WERI-Rb-1 (cell line): ENCODE results near the gene SNAPC1.
"Not testable (repeated sequence)": the region's sequence is repeated elsewhere in the genome, so short reads cannot be mapped to it uniquely, and the experiment has no call there.

Experiments used
- DNase-seq: peaks from one replicate; pipeline ENCODE4 v3.0.0-alpha.2; 2020
- H3K27ac ChIP-seq: fragments of 250-450 bp; sonication (Bioruptor Pico); 2 replicates; pipeline ENCODE4 v1.5.1; 2020; ENCODE audit warnings: mild to moderate bottlenecking, moderate library complexity
- H3K27me3 ChIP-seq: fragments of 250-450 bp; sonication (Bioruptor Pico); 2 replicates; pipeline ENCODE4 v1.5.1; 2021; ENCODE audit warnings: mild to moderate bottlenecking, low read depth, moderate library complexity; ENCODE audit not compliant: insufficient read depth, severe bottlenecking
- H3K36me3 ChIP-seq: fragments of 250-450 bp; sonication (Bioruptor Pico); 2 replicates; pipeline ENCODE4 v1.5.1; 2020; ENCODE audit warnings: mild to moderate bottlenecking, moderate library complexity
- H3K4me3 ChIP-seq: 2 replicates; pipeline ENCODE4 v1.5.1; 2011; ENCODE audit warnings: low read depth, mild to moderate bottlenecking, control low read depth, low read length
- H3K9me3 ChIP-seq: fragments of 250-450 bp; sonication (Bioruptor Pico); 2 replicates; pipeline ENCODE4 v1.5.1; 2021; ENCODE audit warnings: mild to moderate bottlenecking, moderate library complexity; ENCODE audit not compliant: severe bottlenecking
- TF ChIP-seq, protein P1 (sequence below): IDR thresholded peaks from 2 replicates; pipeline ENCODE4 v1.5.1; 2011; ENCODE audit warnings: low read depth, mild to moderate bottlenecking, control low read depth, inconsistent platforms, low read length

The SNAPC1 gene

DNA sequence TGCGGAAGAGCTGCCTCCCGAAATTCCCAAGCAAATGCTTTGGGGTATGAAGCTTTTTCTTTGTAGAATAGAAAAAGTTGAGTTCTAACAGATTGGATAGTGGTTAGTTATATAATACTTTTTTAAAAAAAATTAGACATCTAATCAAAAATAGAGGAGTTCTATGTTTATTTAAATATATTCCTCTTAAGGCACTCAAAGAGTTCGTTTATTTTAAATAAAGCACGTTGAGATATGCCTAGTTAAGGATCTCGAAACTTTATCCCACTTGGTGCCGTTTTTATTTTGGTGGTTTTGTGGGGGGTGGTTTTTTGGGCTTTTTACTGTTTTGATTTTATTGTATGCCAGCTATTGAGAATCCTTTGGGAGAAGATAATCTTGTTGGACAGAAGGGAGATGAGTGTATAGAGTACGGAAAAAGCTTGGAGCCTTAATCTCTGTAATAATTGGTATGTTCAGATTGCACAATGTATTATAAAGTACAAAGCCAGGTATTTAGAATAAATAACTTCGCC is 10.7 kb upstream of the SNAPC1 start:
- H3K4me3 ChIP-seq, result no peak overlapping the region
- no peaks in the 10 kb centered on the region for H3K9me3 ChIP-seq
- no peaks in the 10 kb centered on the region for H3K27me3 ChIP-seq
- TF ChIP-seq, protein P1, sequence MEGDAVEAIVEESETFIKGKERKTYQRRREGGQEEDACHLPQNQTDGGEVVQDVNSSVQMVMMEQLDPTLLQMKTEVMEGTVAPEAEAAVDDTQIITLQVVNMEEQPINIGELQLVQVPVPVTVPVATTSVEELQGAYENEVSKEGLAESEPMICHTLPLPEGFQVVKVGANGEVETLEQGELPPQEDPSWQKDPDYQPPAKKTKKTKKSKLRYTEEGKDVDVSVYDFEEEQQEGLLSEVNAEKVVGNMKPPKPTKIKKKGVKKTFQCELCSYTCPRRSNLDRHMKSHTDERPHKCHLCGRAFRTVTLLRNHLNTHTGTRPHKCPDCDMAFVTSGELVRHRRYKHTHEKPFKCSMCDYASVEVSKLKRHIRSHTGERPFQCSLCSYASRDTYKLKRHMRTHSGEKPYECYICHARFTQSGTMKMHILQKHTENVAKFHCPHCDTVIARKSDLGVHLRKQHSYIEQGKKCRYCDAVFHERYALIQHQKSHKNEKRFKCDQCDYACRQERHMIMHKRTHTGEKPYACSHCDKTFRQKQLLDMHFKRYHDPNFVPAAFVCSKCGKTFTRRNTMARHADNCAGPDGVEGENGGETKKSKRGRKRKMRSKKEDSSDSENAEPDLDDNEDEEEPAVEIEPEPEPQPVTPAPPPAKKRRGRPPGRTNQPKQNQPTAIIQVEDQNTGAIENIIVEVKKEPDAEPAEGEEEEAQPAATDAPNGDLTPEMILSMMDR, result no peak
- DNase-seq, result no peak
- no peak overlapping the region for H3K27ac ChIP-seq
- H3K36me3 ChIP-seq, result peaks cover 19% of the 10 kb centered on the region

DNA sequence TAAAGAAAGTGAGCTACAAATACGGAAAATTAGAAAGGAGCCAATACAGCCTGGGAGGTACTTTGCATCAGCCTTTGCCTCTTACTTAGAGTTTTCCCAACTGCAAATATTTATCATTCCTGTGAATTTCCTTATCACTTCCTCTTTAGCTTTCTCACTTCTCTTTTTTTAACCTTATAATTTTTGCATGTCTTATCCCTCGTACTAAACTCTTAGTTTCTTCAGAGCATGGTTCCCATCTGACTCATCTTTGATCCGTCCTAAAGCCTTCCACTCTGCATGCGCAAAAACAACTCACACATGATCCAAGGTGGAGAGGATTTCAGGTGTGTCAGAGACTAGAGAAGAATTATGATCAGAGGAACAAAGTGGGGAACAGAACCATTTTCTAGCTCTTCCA is 9.6 kb upstream of the SNAPC1 start:
- Histone ChIP-seq H3K27ac (no peak overlapping the region), H3K27me3 (no peaks in the 10 kb centered on the region), H3K36me3 (peaks cover 8% of the 10 kb centered on the region), H3K4me3 (no peak overlapping the region), H3K9me3 (no peaks in the 10 kb centered on the region)
- TF ChIP-seq, protein P1, result no peak
- DNase-seq, result no peak

DNA sequence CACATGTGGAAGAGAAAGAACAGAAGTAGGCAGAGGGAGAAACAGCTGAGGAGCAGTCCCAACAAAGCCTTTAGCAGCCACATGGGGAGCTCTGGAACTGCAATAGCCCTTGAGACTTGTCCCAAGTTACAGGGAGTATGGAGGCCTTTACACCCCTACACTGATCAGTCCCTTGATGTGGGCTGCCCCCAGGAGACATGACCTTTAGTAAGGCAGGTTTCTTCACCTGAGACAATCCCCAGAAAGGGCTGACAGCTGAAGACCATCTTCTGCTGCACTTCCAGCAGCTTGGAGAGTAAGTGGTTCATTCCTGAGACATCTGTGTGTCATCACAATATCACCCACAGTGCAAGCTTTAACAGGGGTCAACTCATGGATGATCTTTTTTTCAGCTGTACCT is 8.6 kb upstream of the SNAPC1 start:
- H3K4me3 ChIP-seq, result no peak overlapping the region
- TF ChIP-seq, protein P1, result peak; percentile 46
- no peaks in the 10 kb centered on the region for H3K9me3 ChIP-seq
- peaks cover 7% of the 10 kb centered on the region; the same call in 1 of the 2 replicates for H3K36me3 ChIP-seq
- H3K27ac ChIP-seq, result no peak overlapping the region
- no peaks in the 10 kb centered on the region for H3K27me3 ChIP-seq
- no peak for DNase-seq

DNA sequence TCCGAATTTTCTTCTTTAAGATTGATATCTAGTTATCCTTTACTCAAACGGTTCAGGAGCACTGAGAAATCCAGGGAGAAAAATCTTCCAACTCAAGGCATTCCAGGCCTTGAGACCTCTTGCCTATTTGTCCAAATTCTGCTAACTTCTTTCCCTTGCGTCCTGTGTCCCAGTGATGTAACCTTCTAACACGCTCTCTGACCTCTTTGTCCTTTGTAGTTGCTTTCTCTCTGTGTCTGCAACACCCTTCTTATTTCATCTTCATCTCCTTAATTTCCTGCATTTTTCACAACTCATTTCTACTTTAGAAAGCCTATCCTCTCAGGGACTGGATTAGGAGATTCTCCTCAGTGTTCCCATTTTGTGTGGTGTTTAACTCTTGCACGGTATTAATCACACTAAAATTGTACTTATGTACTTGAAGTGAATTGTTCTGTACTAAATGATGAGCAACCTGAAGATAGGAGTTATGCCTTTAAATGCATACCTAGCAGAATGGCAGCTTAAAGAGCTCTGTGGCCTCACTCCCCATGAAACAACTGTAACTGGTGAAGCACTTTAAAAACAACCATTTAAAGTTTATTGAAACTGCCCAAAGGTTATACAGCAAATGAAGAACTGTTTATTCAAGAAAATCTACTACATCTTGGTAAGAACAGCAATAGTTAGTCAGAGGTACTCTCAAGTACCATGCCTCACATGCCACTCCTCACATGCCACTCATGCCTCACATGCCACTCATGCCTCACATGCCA is 7.4 kb upstream of the SNAPC1 start:
- TF ChIP-seq, protein P1, result no peak
- H3K27ac ChIP-seq, result no peak overlapping the region
- no peaks in the 10 kb centered on the region for H3K9me3 ChIP-seq
- no peaks in the 10 kb centered on the region for H3K27me3 ChIP-seq
- peaks cover 7% of the 10 kb centered on the region; the same call in 1 of the 2 replicates for H3K36me3 ChIP-seq
- H3K4me3 ChIP-seq, result no peak overlapping the region
- no peak for DNase-seq

DNA sequence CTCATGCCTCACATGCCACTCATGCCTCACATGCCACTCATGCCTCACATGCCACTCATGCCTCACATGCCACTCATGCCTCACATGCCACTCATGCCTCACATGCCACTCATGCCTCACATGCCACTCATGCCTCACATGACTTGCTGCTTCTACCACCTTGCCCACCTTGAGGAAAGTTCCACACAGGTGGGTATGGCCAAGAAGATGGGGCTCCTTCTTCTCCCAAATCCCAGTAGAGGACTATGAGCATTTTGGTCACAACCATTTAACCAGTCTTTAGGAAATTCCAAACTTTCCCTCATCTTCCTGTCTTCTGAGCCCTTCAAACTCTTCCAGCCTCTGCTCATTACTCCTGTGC is 6.9 kb upstream of the SNAPC1 start:
- H3K27me3 ChIP-seq, H3K4me3 ChIP-seq, H3K9me3 ChIP-seq, H3K27ac ChIP-seq, DNase-seq, H3K36me3 ChIP-seq: not testable (repeated sequence)

DNA sequence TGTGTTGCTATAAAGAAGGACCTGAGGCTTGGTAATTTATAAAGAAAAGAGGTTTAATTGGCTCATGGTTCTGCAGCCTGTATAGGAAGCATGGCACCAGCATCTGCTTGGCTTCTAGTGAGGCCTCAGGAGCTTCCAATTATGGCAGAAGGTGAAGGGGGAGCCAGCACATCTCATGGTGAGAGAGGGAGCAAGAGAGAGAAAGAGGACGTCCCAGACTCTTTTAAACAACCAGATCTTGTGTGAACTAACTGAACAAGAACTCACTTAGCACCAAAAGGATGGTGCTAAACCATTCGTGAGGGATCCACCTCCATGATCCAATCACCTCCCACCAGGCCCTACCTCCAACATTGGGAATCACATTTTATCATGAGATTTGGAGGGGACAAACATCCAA is 6.1 kb upstream of the SNAPC1 start:
- Histone ChIP-seq H3K36me3 (no peaks in the 10 kb centered on the region), H3K27me3 (no peaks in the 10 kb centered on the region), H3K27ac (no peak overlapping the region), H3K4me3 (no peak overlapping the region), H3K9me3 (no peaks in the 10 kb centered on the region)
- TF ChIP-seq, protein P1, result no peak
- DNase-seq, result no peak
